ENCODE results near the gene BAIAP3.
"Not testable (repeated sequence)": the region's sequence is repeated elsewhere in the genome, so short reads cannot be mapped to it uniquely, and the experiment has no call there.

The BAIAP3 gene

DNA sequence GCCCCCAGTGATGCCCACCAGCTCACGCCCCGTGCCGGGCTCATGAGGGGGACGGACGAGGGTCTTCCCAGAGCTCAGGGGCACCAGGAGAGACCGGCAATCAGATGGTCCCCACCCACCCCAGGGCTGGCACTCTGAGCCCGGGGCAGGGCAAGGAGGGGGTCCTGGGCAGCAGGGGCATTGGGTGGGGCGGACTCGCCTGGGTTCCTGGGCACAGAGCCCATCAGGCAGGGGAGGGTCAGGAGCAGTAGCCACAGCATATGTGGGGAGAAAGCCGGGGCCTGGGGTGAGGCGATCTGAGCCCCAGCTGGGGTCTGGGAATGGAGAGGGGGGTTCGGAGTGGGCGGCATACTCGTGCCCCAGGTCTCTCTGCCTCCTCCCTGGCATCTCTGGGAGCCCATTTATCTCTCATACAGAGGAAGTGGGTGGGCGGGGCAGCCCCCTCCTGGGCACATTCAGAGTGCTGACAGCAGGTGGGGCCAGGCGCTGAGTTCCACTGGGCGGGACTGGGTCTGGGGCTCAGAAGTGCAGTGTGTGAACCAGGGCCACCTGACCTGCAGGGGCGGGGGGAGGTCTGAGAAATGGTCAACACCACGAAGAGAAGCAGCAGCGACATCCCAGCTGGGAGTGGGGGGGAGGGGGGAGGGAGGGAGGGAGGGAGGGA is 44.5 kb upstream of the BAIAP3 start:
- in situ Hi-C loops (cut with MboI; ENCODE audit: low pct_unique_long_range_greater_than_20kb, low sequenced_read_pairs, unreplicated experiment), result no loop called here
- DNase-seq (ENCODE audit: low spot score), result no peak
- TF ChIP-seq, protein P1, sequence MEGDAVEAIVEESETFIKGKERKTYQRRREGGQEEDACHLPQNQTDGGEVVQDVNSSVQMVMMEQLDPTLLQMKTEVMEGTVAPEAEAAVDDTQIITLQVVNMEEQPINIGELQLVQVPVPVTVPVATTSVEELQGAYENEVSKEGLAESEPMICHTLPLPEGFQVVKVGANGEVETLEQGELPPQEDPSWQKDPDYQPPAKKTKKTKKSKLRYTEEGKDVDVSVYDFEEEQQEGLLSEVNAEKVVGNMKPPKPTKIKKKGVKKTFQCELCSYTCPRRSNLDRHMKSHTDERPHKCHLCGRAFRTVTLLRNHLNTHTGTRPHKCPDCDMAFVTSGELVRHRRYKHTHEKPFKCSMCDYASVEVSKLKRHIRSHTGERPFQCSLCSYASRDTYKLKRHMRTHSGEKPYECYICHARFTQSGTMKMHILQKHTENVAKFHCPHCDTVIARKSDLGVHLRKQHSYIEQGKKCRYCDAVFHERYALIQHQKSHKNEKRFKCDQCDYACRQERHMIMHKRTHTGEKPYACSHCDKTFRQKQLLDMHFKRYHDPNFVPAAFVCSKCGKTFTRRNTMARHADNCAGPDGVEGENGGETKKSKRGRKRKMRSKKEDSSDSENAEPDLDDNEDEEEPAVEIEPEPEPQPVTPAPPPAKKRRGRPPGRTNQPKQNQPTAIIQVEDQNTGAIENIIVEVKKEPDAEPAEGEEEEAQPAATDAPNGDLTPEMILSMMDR (IDR thresholded peaks at IDR 0.05; ENCODE audit: extremely low read depth, insufficient read depth, missing control alignments), result no peak

DNA sequence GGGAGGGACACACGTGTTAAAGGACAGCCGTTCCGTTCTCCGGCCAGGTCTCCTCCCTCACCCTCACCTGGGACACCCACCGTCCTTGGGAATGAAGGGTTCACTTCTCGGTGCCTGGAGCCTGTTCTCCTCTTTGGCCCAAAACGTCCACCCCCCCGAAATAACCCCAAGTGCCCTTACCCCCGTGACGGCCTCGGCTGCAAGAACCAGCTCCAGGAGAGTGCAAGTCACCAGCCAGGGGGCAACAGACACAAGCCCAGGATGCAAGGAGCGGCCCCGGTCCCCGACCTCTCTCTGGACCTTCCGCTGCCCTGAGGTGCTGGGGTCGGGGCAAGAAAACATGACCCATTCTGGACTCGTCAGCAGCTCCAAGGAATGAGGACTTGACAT is 44.0 kb upstream of the BAIAP3 start:
- TF ChIP-seq, protein P1 (IDR thresholded peaks at IDR 0.05; ENCODE audit: extremely low read depth, insufficient read depth, missing control alignments), result no peak
- DNase-seq (ENCODE audit: low spot score), result no peak
- in situ Hi-C loops (cut with MboI; ENCODE audit: low pct_unique_long_range_greater_than_20kb, low sequenced_read_pairs, unreplicated experiment), result no loop called here

DNA sequence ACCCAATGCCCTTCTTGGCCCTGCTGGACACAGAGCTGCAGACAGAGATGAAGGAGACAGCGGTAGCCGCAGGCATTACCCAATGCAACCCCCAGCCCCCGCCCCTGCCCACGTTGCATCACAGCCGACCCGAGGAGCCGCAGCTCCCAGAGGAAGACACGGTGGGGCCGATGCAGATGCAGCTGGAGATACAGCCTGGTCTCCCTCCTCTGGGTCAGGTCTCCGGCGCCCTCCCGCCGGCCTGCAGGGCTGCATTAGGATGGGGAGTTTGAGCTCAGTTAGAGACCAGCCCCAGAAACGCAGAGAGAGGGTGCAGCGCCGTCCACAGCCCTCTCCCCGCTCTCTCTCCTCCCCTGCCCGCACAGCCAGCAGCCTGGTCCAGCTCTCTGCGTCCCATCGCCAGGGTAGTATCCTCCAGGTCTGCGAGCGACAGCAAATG is 43.4 kb upstream of the BAIAP3 start:
- in situ Hi-C loops (cut with MboI; ENCODE audit: low pct_unique_long_range_greater_than_20kb, low sequenced_read_pairs, unreplicated experiment), result no loop called here
- no peak for DNase-seq (ENCODE audit: low spot score)

DNA sequence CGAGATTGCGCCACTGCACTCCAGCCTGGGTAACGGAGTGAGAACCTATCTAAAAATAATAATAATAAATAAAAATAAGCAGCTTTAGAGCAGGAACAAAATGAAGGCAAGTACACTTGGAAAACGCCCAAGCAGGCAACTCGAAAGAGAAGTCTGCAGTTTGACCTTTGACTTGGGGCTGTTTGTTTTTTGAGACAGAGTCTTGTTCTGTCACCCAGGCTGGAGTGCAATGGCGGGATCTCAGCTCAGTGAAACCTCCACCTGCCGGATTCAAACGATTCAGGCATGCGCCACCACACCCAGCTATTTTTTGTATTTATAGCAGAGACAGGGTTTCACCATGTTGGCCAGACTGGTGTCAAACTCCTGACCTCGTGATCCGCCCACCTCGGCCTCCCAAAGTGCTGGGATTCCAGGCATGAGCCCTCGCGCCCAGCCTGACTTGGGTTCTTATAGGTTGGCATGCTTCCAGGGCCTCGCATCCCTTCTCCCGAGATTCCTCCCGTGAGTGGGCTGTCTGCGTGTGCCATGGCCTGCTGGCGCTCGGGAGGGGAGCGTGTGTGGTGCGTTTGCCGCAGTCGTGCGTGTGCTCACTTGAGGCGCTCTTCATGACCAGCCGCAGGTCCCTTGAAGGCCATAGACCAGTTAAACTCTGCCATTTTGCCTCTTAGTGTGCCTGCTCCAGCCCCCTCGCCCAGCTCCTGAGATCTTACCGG is 42.4 kb upstream of the BAIAP3 start:
- in situ Hi-C loops (cut with MboI; ENCODE audit: low pct_unique_long_range_greater_than_20kb, low sequenced_read_pairs, unreplicated experiment), result no loop called here
- no peak for DNase-seq (ENCODE audit: low spot score)
- TF ChIP-seq, protein P1 (IDR thresholded peaks at IDR 0.05; ENCODE audit: extremely low read depth, insufficient read depth, missing control alignments), result no peak

More for the DNA sequence above, 43.4 kb upstream of the BAIAP3 start:
- TF ChIP-seq, protein P1 (IDR thresholded peaks at IDR 0.05; ENCODE audit: extremely low read depth, insufficient read depth, missing control alignments), result no peak

DNA sequence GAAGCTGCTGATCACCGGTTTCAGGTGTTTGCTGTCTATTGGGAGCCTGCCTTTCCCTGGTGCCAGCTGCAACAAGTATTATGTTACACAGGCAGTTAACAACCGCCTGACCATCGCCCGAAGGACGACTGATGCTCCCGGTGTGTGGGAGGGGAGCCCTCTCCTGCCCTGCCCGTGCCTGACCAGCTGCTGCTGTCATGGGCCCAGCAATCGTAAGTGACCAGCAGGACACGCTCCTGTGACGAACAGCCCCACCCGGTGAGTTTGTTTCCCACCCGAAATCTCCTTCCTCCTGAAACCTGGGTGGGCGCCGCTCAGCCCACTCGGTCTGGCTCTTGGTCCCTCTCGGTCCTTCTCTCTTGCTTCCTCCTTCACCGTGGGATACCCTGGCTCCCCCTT is 41.9 kb upstream of the BAIAP3 start:
- TF ChIP-seq, protein P1 (IDR thresholded peaks at IDR 0.05; ENCODE audit: extremely low read depth, insufficient read depth, missing control alignments), result no peak
- no peak for DNase-seq (ENCODE audit: low spot score)
- in situ Hi-C loops (cut with MboI; ENCODE audit: low pct_unique_long_range_greater_than_20kb, low sequenced_read_pairs, unreplicated experiment), result no loop called here

DNA sequence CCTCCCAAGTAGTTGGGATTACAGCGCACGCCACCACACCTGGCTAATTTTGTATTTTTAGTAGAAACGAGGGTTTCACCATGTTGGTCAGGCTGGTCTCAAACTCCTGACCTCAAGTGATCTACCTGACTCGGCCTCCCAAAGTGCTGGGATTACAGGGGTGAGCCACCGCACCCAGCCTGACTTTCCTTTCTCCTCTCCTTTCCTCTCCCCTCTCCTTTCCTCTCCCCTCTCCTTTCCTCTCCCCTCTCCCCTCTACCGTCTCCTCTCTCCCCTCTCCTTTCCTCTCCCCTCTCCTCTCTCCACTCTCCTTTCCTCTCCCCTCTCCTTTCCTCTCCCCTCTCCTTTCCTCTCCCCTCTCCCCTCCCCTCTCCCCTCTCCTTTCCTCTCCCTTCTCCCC is 41.2 kb upstream of the BAIAP3 start:
- in situ Hi-C loops (cut with MboI; ENCODE audit: low pct_unique_long_range_greater_than_20kb, low sequenced_read_pairs, unreplicated experiment); DNase-seq (ENCODE audit: low spot score): not testable (repeated sequence)

DNA sequence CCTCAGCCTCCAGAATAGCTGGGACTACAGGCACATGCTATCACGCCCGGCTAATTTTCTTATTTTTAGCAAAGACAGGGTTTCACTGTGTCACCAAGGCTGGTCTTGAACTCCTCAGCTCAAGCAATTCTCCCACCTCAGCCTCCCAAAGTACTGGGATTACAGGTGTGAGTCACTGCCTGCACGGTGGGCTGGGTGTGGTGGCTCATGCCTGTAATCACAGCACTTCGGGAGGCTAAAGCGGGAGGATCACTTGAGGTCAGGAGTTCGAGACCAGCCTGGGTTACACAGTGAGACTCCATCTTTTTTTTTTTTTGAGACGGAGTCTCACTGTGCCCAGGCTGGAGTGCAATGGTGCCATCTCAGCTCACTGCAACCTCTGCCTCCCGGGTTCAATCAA is 40.6 kb upstream of the BAIAP3 start:
- in situ Hi-C loops (cut with MboI; ENCODE audit: low pct_unique_long_range_greater_than_20kb, low sequenced_read_pairs, unreplicated experiment); DNase-seq (ENCODE audit: low spot score): not testable (repeated sequence)
